Glutamatergic neuron (in vitro differentiated cells): ENCODE data around the gene VAV2. TPM values are rescaled to one million over a fixed set of nuclear protein-coding genes. Genes with fewer than 3 reads are reported as not detected.
A peak's percentile ranks its signal among the peaks of the same experiment; 100 is the strongest.

ENCODE experiments used
- DNase-seq: peaks from one replicate; pipeline ENCODE4 v3.0.0; 2022
- H3K27ac Mint-ChIP-seq: one replicate; pipeline ENCODE4 v1.8.0; 2020; ENCODE audit warnings: mild to moderate bottlenecking, mixed read lengths, inconsistent platforms; ENCODE audit not compliant: unreplicated experiment
- H3K27me3 Mint-ChIP-seq: one replicate; pipeline ENCODE4 v1.8.0; 2020; ENCODE audit warnings: mild to moderate bottlenecking, moderate library complexity, mixed read lengths, inconsistent platforms; ENCODE audit not compliant: unreplicated experiment
- H3K36me3 Mint-ChIP-seq: one replicate; pipeline ENCODE4 v1.8.0; 2020; ENCODE audit warnings: mild to moderate bottlenecking, mixed read lengths, inconsistent platforms; ENCODE audit not compliant: unreplicated experiment
- H3K4me1 Mint-ChIP-seq: one replicate; pipeline ENCODE4 v1.8.0; 2020; ENCODE audit warnings: mild to moderate bottlenecking, low read depth, mixed read lengths, inconsistent platforms; ENCODE audit not compliant: unreplicated experiment
- H3K4me3 Mint-ChIP-seq: one replicate; pipeline ENCODE4 v1.8.0; 2020; ENCODE audit warnings: mild to moderate bottlenecking, mixed read lengths, inconsistent platforms; ENCODE audit not compliant: unreplicated experiment
- H3K9me3 Mint-ChIP-seq: one replicate; pipeline ENCODE4 v1.8.0; 2020; ENCODE audit warnings: mild to moderate bottlenecking, moderate library complexity, mixed read lengths, inconsistent platforms; ENCODE audit not compliant: unreplicated experiment
- CTCF ChIP-seq: fragments of 200-600 bp; sonication (generic); IDR thresholded peaks from one replicate; pipeline ENCODE4 v1.5.0; 2021; ENCODE audit not compliant: partially characterized antibody, unreplicated experiment
- total RNA-seq: library from RNA; stranded (reverse); fragmentation: NEBNext Ultra II Directional; extraction: Animal tissue kit (Norgen Biotek cat#: 25700); gene quantifications from one replicate; pipeline ENCODE4 v1.2.1, GENCODE V29; 2021; ENCODE audit not compliant: unreplicated experiment

The VAV2 gene
- total RNA-seq, 1 donor from 2014 or later = 270 TPM

- peaks cover 48% of the 10 kb centered on the region for H3K27me3 Mint-ChIP-seq
- H3K4me1 Mint-ChIP-seq = peaks cover 73% of the 10 kb centered on the region
- H3K9me3 Mint-ChIP-seq = peaks cover 63% of the 10 kb centered on the region
- H3K27ac Mint-ChIP-seq = peak overlapping the region; percentile 59
- TF ChIP-seq CTCF = no peak
- peak overlapping the region; percentile 69 for H3K4me3 Mint-ChIP-seq
- H3K36me3 Mint-ChIP-seq = no peaks in the 10 kb centered on the region
- no peak for DNase-seq
These were observed 112.5 kb downstream of the VAV2 start for GRCh38 chr9:133879615-133880014.

- no peaks in the 10 kb centered on the region for H3K36me3 Mint-ChIP-seq
- peaks cover 49% of the 10 kb centered on the region for H3K27me3 Mint-ChIP-seq
- H3K4me3 Mint-ChIP-seq = peak overlapping the region; percentile 59
- H3K4me1 Mint-ChIP-seq = peaks cover 82% of the 10 kb centered on the region
- DNase-seq = no peak
- TF ChIP-seq CTCF = no peak
- H3K9me3 Mint-ChIP-seq = peaks cover 69% of the 10 kb centered on the region
- H3K27ac Mint-ChIP-seq = peak overlapping the region; percentile 86
These were observed 113.7 kb downstream of the VAV2 start for GRCh38 chr9:133878402-133878801.

GRCh38 chr9:133877967-133878366, 114.2 kb downstream of the VAV2 start:
- Mint-ChIP-seq H3K9me3 (peaks cover 66% of the 10 kb centered on the region), H3K4me1 (peaks cover 80% of the 10 kb centered on the region), H3K4me3 (peak overlapping the region; percentile 59), H3K27me3 (peaks cover 45% of the 10 kb centered on the region), H3K27ac (peak overlapping the region; percentile 86), H3K36me3 (no peaks in the 10 kb centered on the region)
- no peak for DNase-seq
- no peak for TF ChIP-seq CTCF

GRCh38 chr9:133877327-133877726, 114.8 kb downstream of the VAV2 start:
- peak overlapping the region; percentile 86 for H3K27ac Mint-ChIP-seq
- H3K4me3 Mint-ChIP-seq = peak overlapping the region; percentile 49
- peaks cover 39% of the 10 kb centered on the region for H3K27me3 Mint-ChIP-seq
- DNase-seq = no peak
- H3K4me1 Mint-ChIP-seq = peaks cover 77% of the 10 kb centered on the region
- no peaks in the 10 kb centered on the region for H3K36me3 Mint-ChIP-seq
- peaks cover 63% of the 10 kb centered on the region for H3K9me3 Mint-ChIP-seq
- no peak for TF ChIP-seq CTCF

- Mint-ChIP-seq H3K27me3 (peaks cover 36% of the 10 kb centered on the region), H3K4me3 (peak overlapping the region; percentile 85), H3K36me3 (no peaks in the 10 kb centered on the region), H3K9me3 (peaks cover 61% of the 10 kb centered on the region), H3K27ac (peak overlapping the region; percentile 86), H3K4me1 (peaks cover 73% of the 10 kb centered on the region)
- DNase-seq = no peak
- TF ChIP-seq CTCF = no peak
These were observed 115.3 kb downstream of the VAV2 start for GRCh38 chr9:133876836-133877235.
